Adrenal gland (tissue), 5 donors: ENCODE results near the gene PSMD3.

Experiments used
- POLR2A ChIP-seq, 2 donors: fragments of 450-650 bp; IDR thresholded peaks; one replicate each; pipeline ENCODE4 v1.6.1; 2017; ENCODE audit warnings: antibody characterized with exemption in 2 of 2, mild to moderate bottlenecking in 2 of 2, moderate library complexity in 1 of 2
- TF ChIP-seq, protein P1 (sequence below), 6 experiments: fragments of 450-650 bp in 4 of 6; fragments of 200-600 bp in 2 of 6; sonication (generic) in 1 of 6; IDR thresholded peaks; 1 replicate in 5 of 6; 2 replicates in 1 of 6; pipeline versions ENCODE4 v1.5.1 to v1.8.0; 2016 to 2021; ENCODE audit warnings: antibody characterized with exemption in 6 of 6, mild to moderate bottlenecking in 2 of 6, moderate library complexity in 1 of 6
- donor health status: DM: no; HTN: no; CAD: no.

DNA sequence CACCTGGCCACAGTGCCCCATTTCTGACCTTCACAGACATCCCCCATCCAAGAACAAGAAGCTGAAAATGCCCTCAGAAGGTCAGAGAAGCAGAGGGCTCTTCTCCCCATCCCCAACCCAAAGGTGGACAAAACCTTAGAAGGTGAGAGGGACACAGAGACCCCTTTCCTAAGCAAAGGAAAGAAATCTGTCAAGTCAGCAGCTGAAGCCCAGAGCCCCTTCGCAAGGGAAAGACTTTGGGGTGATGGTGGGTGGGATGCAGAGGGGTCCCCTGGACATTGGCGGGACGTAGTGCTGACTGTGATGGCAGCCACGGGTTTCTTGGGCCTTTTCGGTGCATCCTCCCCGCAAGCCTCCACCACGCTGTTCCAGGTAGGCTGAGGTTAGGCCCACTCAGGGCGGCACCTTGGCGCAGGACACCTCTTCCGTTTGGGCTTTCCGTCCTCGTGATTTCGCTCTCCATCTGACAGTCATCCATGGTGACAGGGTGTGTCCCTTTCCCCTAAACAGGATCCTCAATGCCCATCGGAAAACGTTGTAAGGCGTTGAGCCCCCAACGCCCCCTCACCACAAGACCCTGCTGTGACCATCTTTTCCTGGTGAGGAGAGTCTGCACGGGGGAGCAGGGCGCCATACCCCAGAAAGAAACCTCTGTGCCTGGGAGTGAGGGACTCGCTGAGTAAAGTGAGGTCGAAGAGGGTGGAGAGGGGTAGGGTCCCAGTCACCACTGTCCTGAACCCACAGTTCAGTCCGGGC lies 28.5 kb upstream of the PSMD3 start:
- TF ChIP-seq, protein P1, sequence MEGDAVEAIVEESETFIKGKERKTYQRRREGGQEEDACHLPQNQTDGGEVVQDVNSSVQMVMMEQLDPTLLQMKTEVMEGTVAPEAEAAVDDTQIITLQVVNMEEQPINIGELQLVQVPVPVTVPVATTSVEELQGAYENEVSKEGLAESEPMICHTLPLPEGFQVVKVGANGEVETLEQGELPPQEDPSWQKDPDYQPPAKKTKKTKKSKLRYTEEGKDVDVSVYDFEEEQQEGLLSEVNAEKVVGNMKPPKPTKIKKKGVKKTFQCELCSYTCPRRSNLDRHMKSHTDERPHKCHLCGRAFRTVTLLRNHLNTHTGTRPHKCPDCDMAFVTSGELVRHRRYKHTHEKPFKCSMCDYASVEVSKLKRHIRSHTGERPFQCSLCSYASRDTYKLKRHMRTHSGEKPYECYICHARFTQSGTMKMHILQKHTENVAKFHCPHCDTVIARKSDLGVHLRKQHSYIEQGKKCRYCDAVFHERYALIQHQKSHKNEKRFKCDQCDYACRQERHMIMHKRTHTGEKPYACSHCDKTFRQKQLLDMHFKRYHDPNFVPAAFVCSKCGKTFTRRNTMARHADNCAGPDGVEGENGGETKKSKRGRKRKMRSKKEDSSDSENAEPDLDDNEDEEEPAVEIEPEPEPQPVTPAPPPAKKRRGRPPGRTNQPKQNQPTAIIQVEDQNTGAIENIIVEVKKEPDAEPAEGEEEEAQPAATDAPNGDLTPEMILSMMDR (IDR thresholded peaks at IDR 0.05): no peak
- peak in 1 of 2 donors; percentile 26 for TF ChIP-seq POLR2A (IDR thresholded peaks at IDR 0.05)
